H1 (cell line): Measurements from ENCODE around the gene BBS9. TPM values are rescaled to one million over a fixed set of nuclear protein-coding genes. Genes with fewer than 3 reads are reported as not detected.

ENCODE experiments used
- CTCF ChIA-PET: fragments of 300-600 bp; sonication (Branson Sonifier 250); formaldehyde crosslinking; loops from one replicate; lab custom pipeline; 2021; ENCODE audit not compliant: partially characterized antibody; lab: Charles Lee
- POLR2A ChIA-PET: fragments of 300-600 bp; sonication (Branson Sonifier 250); formaldehyde crosslinking; loops from one replicate; lab custom pipeline; 2021; ENCODE audit warnings: inconsistent platforms; ENCODE audit not compliant: partially characterized antibody; lab: Charles Lee
- DNase-seq, 2 experiments: peaks; one replicate each; pipeline versions ENCODE4 v3.0.0 to v3.0.0-alpha.2; 2010 to 2022; ENCODE audit warnings: low spot score in 2 of 2, low read depth in 1 of 2, mixed read lengths in 1 of 2
- FAIRE-seq: peaks from 2 replicates; lab custom pipeline; 2011; peaks lifted over from hg19 to GRCh38; lab: Jason Lieb, UNC
- H2AFZ ChIP-seq: 2 replicates; pipeline ENCODE4 v1.8.1; 2012; ENCODE audit warnings: low read length, inconsistent platforms
- H2AK5ac ChIP-seq: 2 replicates; pipeline ENCODE4 v1.6.1; 2013; ENCODE audit warnings: low read depth, low read length
- H2BK120ac ChIP-seq: replicated peaks from 2 replicates; pipeline ENCODE3; 2013; ENCODE audit warnings: low read depth, low read length, inconsistent platforms
- H2BK12ac ChIP-seq: 2 replicates; pipeline ENCODE4 v1.6.1; 2013; ENCODE audit warnings: low read depth, low read length
- H2BK15ac ChIP-seq: 2 replicates; pipeline ENCODE4 v1.6.1; 2013; ENCODE audit warnings: low read length
- H2BK20ac ChIP-seq: 2 replicates; pipeline ENCODE4 v1.6.1; 2013; ENCODE audit warnings: low read length
- H2BK5ac ChIP-seq: 2 replicates; pipeline ENCODE4 v1.6.1; 2013; ENCODE audit warnings: low read depth, low read length
- H3K14ac ChIP-seq: 2 replicates; pipeline ENCODE4 v1.6.1; 2013; ENCODE audit warnings: inconsistent platforms; ENCODE audit not compliant: insufficient read length
- H3K18ac ChIP-seq: 2 replicates; pipeline ENCODE4 v1.6.1; 2013; ENCODE audit warnings: low read length; ENCODE audit errors: extremely low read depth
- H3K23ac ChIP-seq: 2 replicates; pipeline ENCODE4 v1.6.1; 2013; ENCODE audit warnings: inconsistent platforms; ENCODE audit not compliant: insufficient read length
- H3K23me2 ChIP-seq: 2 replicates; pipeline ENCODE4 v1.6.1; 2013; ENCODE audit warnings: low read depth, low read length
- H3K27ac ChIP-seq: 2 replicates; pipeline ENCODE4 v1.6.1; 2011; ENCODE audit warnings: low read depth, low read length, inconsistent platforms
- H3K27me3 ChIP-seq, 4 experiments: replicated peaks in 1 of 4; 1 replicate in 1 of 4; 2 replicates in 3 of 4; pipeline versions ENCODE4 v1.6.1 to v1.8.1; 2011 to 2013; ENCODE audit warnings: low read length in 3 of 4, mild to moderate bottlenecking in 3 of 4, inconsistent platforms in 2 of 4, mixed read lengths in 2 of 4, moderate library complexity in 1 of 4; ENCODE audit not compliant: control insufficient read depth in 3 of 4, insufficient read depth in 3 of 4; ENCODE audit errors: extremely low read depth in 1 of 4
- H3K36me3 ChIP-seq, 4 experiments: 2 replicates each; pipeline versions ENCODE4 v1.6.1 to v1.8.1; 2011 to 2013; ENCODE audit warnings: mild to moderate bottlenecking in 4 of 4, low read length in 3 of 4, moderate library complexity in 2 of 4, control low read depth in 1 of 4, inconsistent platforms in 1 of 4; ENCODE audit not compliant: insufficient read depth in 4 of 4, control insufficient read depth in 2 of 4
- H3K4ac ChIP-seq: replicated peaks from 2 replicates; pipeline ENCODE3; 2013; ENCODE audit warnings: low read length, low read depth, mixed read lengths, inconsistent platforms; ENCODE audit not compliant: insufficient read length
- H3K4me1 ChIP-seq, 4 experiments: replicated peaks in 1 of 4; 1 replicate in 1 of 4; 2 replicates in 3 of 4; pipeline versions ENCODE4 v1.6.1 to v1.8.1; 2011 to 2013; ENCODE audit warnings: low read length in 3 of 4, inconsistent platforms in 2 of 4, mixed read lengths in 1 of 4; ENCODE audit not compliant: insufficient read depth in 4 of 4, control insufficient read depth in 3 of 4
- H3K4me2 ChIP-seq, 2 experiments: 2 replicates each; pipeline versions ENCODE4 v1.6.1 to v1.8.1; 2011 to 2013; ENCODE audit warnings: low read depth in 2 of 2, low read length in 2 of 2, control low read depth in 1 of 2, inconsistent platforms in 1 of 2, mild to moderate bottlenecking in 1 of 2; ENCODE audit not compliant: insufficient read depth in 1 of 2
- H3K4me3 ChIP-seq, 4 experiments: fragments of 200-600, 300-600 bp in 1 of 4; sonication (generic), shearing (Covaris generic), sonication (Bioruptor Twin) in 1 of 4; 2 replicates each; pipeline versions ENCODE4 v1.5.1 to v1.8.1; 2011 to 2016; ENCODE audit warnings: low read length in 4 of 4, low read depth in 3 of 4, control low read depth in 2 of 4, inconsistent platforms in 2 of 4, mild to moderate bottlenecking in 2 of 4, mixed read lengths in 1 of 4, moderate library complexity in 1 of 4; ENCODE audit not compliant: insufficient read depth in 2 of 4; ENCODE audit errors: extremely low read depth in 1 of 4
- H3K56ac ChIP-seq: replicated peaks from 2 replicates; pipeline ENCODE3; 2013; ENCODE audit warnings: low read depth, mild to moderate bottlenecking, mixed read lengths, low read length, inconsistent platforms; ENCODE audit not compliant: insufficient read length
- H3K79me1 ChIP-seq: 2 replicates; pipeline ENCODE4 v1.6.1; 2013; ENCODE audit warnings: low read depth, low read length, control low read depth
- H3K79me2 ChIP-seq, 2 experiments: 2 replicates each; pipeline versions ENCODE4 v1.6.1 to v1.8.1; 2012 to 2013; ENCODE audit warnings: low read length in 2 of 2, mild to moderate bottlenecking in 2 of 2, inconsistent platforms in 1 of 2; ENCODE audit not compliant: insufficient read depth in 2 of 2, control insufficient read depth in 1 of 2
- H3K9ac ChIP-seq, 4 experiments: replicated peaks in 1 of 4; 1 replicate in 1 of 4; 2 replicates in 3 of 4; pipeline versions ENCODE4 v1.6.1 to v1.8.1; 2011 to 2013; ENCODE audit warnings: low read depth in 3 of 4, low read length in 3 of 4, control low read depth in 2 of 4, mild to moderate bottlenecking in 2 of 4, moderate library complexity in 2 of 4, inconsistent platforms in 1 of 4; ENCODE audit errors: extremely low read depth in 1 of 4
- H3K9me3 ChIP-seq, 2 experiments: 2 replicates each; pipeline versions ENCODE4 v1.6.1 to v1.8.1; 2012 to 2013; ENCODE audit warnings: mild to moderate bottlenecking in 2 of 2, moderate library complexity in 2 of 2, control low read depth in 1 of 2, inconsistent platforms in 1 of 2, low read depth in 1 of 2, low read length in 1 of 2, mixed read lengths in 1 of 2; ENCODE audit not compliant: insufficient read depth in 2 of 2
- H4K20me1 ChIP-seq, 2 experiments: replicated peaks in 1 of 2; 2 replicates each; pipeline versions ENCODE3 to v1.8.1; 2011 to 2013; ENCODE audit warnings: inconsistent platforms in 2 of 2, low read length in 2 of 2, mild to moderate bottlenecking in 1 of 2; ENCODE audit not compliant: insufficient read depth in 2 of 2, control insufficient read depth in 1 of 2
- H4K5ac ChIP-seq: 2 replicates; pipeline ENCODE4 v1.6.1; 2013; ENCODE audit warnings: low read length, low read depth, mixed read lengths, inconsistent platforms; ENCODE audit not compliant: insufficient read length
- H4K8ac ChIP-seq: 2 replicates; pipeline ENCODE4 v1.8.0; 2013; ENCODE audit warnings: mild to moderate bottlenecking, moderate library complexity, low read length, inconsistent platforms; ENCODE audit not compliant: insufficient read depth; ENCODE audit errors: extremely low read depth
- H4K91ac ChIP-seq: replicated peaks from 2 replicates; pipeline ENCODE3; 2013; ENCODE audit warnings: low read length, mixed read lengths, inconsistent platforms; ENCODE audit not compliant: insufficient read length
- GTF2F1 ChIP-seq: IDR thresholded peaks from 2 replicates; pipeline ENCODE4 v1.6.1; 2012; ENCODE audit warnings: low read depth, low read length, improper control_type of control experiment, borderline replicate concordance
- SIN3A ChIP-seq, 2 experiments: IDR thresholded peaks in 1 of 2; conservative IDR thresholded peaks in 1 of 2; 2 replicates each; pipeline ENCODE4 v1.6.1; 2011 to 2012; ENCODE audit warnings: low read length in 2 of 2, improper control_type of control experiment in 1 of 2, low read depth in 1 of 2, mild to moderate bottlenecking in 1 of 2
- WGBS, 2 experiments: shearing (Covaris generic) in 1 of 2; methylation state at CpG; one replicate each; pipeline versions ENCODE4 v1.1.6 to v1.1.7; 2013 to 2015; ENCODE audit warnings: low lambda C conversion rate in 2 of 2, mixed read lengths in 2 of 2, inconsistent platforms in 1 of 2, low coverage in 1 of 2, missing lambda C conversion rate in 1 of 2; ENCODE audit not compliant: insufficient replicate concordance in 2 of 2, insufficient coverage in 1 of 2, insufficient read length in 1 of 2; ENCODE audit errors: extremely low coverage in 1 of 2, missing lambda C conversion rate in 1 of 2; 5-methylcytosine and 5-hydroxymethylcytosine counted together
- polyA plus RNA-seq, 7 experiments: library from polyadenylated mRNA; depleted of rRNA in 3 of 7; stranded (reverse) in 5 of 7; unstranded in 2 of 7; fragments of >200 nt in 5 of 7; fragments of 200-250 nt in 2 of 7; gene quantifications; 1 replicate in 5 of 7; 2 replicates in 1 of 7; 4 replicates in 1 of 7; pipeline versions ENCODE4 v1.2.1 to v1.2.3, GENCODE V29; 2011 to 2013; ENCODE audit warnings: missing spikeins in 2 of 7, mixed read lengths in 2 of 7
- total RNA-seq: library from RNA; stranded (reverse); fragmentation: NEBNext Ultra II Directional; extraction: Animal tissue kit (Norgen Biotek cat#: 25700); gene quantifications from 2 replicates; pipeline ENCODE4 v1.2.1, GENCODE V29; 2021

Gene BBS9
- total and polyA plus RNA-seq, 2 of the 8 experiments (the other 6 are each of a cell fraction or from before 2014, with no cell fraction given), result 22.3 to 37.0 TPM

DNA sequence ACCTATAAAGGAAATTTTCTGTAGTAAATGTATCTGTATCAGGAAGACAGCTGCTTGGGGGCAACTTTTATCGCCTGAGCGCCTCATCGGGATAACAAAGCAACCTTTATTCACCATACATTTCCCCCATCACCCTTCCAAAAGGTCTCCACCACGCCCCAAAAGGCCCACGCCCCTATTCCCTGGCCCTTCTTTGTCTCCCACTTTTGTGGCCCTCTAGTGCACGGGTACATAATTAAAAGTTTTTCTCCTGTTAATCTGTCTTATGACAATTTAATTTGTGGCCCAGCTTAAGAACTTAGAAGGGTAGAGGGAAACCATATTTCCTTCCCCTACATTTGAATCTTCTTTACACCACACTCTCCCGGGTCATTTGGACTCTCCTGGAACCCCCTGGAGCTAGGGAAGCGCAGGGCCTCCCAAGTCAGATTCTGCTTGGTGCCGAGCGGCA lies 20.8 kb upstream of the BBS9 start:
- no peak overlapping the region for H2AFZ ChIP-seq
- no peak for DNase-seq

More for the DNA sequence above, 20.8 kb upstream of the BBS9 start:
- H3K4me2 ChIP-seq, result peak overlapping the region; percentile 63 to 74
- H3K79me2 ChIP-seq, result peaks cover 3 to 28% of the 10 kb centered on the region in 2 experiments; a peak in 3 of 4 replicates
- no peak overlapping the region for H2BK5ac ChIP-seq
- TF ChIP-seq GTF2F1 (no peak), SIN3A (conservative IDR thresholded peaks at IDR 0.05 in 1 of 2, IDR thresholded peaks at IDR 0.05 in 1 of 2; ENCODE audit: low read depth in 1 of 2, low read length in 2 of 2) (peak in 1 of 2 experiments; percentile 59; a peak in 1 of 4 replicates)
- ChIA-PET POLR2A (interaction anchor here (1.0 to 2.3 kb wide), 4 partner anchors 11 to 216 kb away, joined by 3 to 6 read pairs (median 5); partner anchors contain the start of gene NT5C3A), CTCF (interaction anchor here (0.6 to 3.5 kb wide), 31 partner anchors 9 to 349 kb away, joined by 3 to 12 read pairs (median 3); partner anchors contain the start of genes FKBP9 and NT5C3A)
- H3K56ac ChIP-seq, result no peak overlapping the region
- H4K5ac ChIP-seq, result no peak overlapping the region
- no peak overlapping the region; the same call in 1 of the 2 replicates for H3K27ac ChIP-seq
- no peak overlapping the region for H2BK20ac ChIP-seq
- H3K27me3 ChIP-seq, result peaks cover 0 to 3% (median 0%) of the 10 kb centered on the region in 4 experiments; a peak in 1 of 7 replicates
- H2AK5ac ChIP-seq, result no peak overlapping the region
- peaks cover 0 to 7% of the 10 kb centered on the region in 2 experiments for H4K20me1 ChIP-seq
- no peak overlapping the region for H3K23ac ChIP-seq
- H3K4me1 ChIP-seq, result peaks cover 0 to 5% (median 1%) of the 10 kb centered on the region in 4 experiments; a peak in 2 of 7 replicates
- no peak overlapping the region for H4K91ac ChIP-seq
- 0 out of 2 replicates have a peak, but pooled peaks cover 2% of the 10 kb centered on the region for H3K23me2 ChIP-seq
- H2BK12ac ChIP-seq, result no peak overlapping the region
- H3K9me3 ChIP-seq, result no peaks in the 10 kb centered on the region
- H3K9ac ChIP-seq, result peak overlapping the region in 3 of 4 experiments; percentile 38 to 92 (median 55); a peak in 5 of 7 replicates
- no peak for FAIRE-seq
- peak overlapping the region; percentile 46; the same call in 1 of the 2 replicates for H4K8ac ChIP-seq
- H3K18ac ChIP-seq, result no peak overlapping the region
- no peak overlapping the region for H2BK120ac ChIP-seq
- H2BK15ac ChIP-seq, result no peak overlapping the region
- H3K14ac ChIP-seq, result no peak overlapping the region
- H3K4ac ChIP-seq, result no peak overlapping the region
- peaks cover 5% of the 10 kb centered on the region for H3K79me1 ChIP-seq
- H3K36me3 ChIP-seq, result peaks cover 0 to 2% (median 0%) of the 10 kb centered on the region in 4 experiments; a peak in 2 of 8 replicates
- H3K4me3 ChIP-seq, result peak overlapping the region; percentile 68 to 98 (median 75)
- WGBS, 2 experiments, result 3% methylated on average over 10 of the region's 10 CpGs; no CpG with 5 or more reads in 1 of the 2 experiments
